ENCODE results near the gene GBA3.

Gene GBA3

GRCh38 chr4:22754116-22754515, 61.4 kb downstream of the GBA3 start:
- Histone ChIP-seq H2AK5ac (ENCODE audit: low read length) (no peak overlapping the region), H4K8ac (ENCODE audit: low read depth, low read length) (no peak overlapping the region), H3K9me3 (ENCODE audit: insufficient read depth, low read depth, low read length) (peaks cover 2% of the 10 kb centered on the region), H2BK5ac (ENCODE audit: low read depth, low read length, poor library complexity) (no peak overlapping the region), H3K9ac (ENCODE audit: low read length) (no peak overlapping the region), H3K4me3 (ENCODE audit: low read depth, low read length) (no peak overlapping the region), H3K27me3 (ENCODE audit: insufficient read depth, low read length) (no peaks in the 10 kb centered on the region), H3K27ac (ENCODE audit: low read depth, low read length) (no peak overlapping the region), H4K12ac (ENCODE audit: low read depth, low read length) (no peak overlapping the region), H3K79me2 (ENCODE audit: control insufficient read depth, insufficient read depth, low read length, poor library complexity) (no peaks in the 10 kb centered on the region), H2BK12ac (ENCODE audit: low read length) (no peak overlapping the region), H3K79me1 (ENCODE audit: low read length) (no peaks in the 10 kb centered on the region), H3K18ac (ENCODE audit: low read length) (no peak overlapping the region), H4K91ac (ENCODE audit: low read depth, low read length) (no peak overlapping the region), H2AFZ (ENCODE audit: insufficient read depth, low read length, poor library complexity) (no peak overlapping the region), H3K36me3 (ENCODE audit: control insufficient read depth in 1 of 2, insufficient read depth in 2 of 2, low read length in 2 of 2) (no peaks in the 10 kb centered on the region), H3K14ac (ENCODE audit: low read length) (no peak overlapping the region), H3K4me2 (ENCODE audit: low read length) (no peak overlapping the region), H3K4me1 (ENCODE audit: control insufficient read depth in 1 of 2, insufficient read depth in 2 of 2, low read length in 2 of 2) (no peaks in the 10 kb centered on the region), H3K4ac (ENCODE audit: low read depth, low read length) (no peak overlapping the region), H3K23ac (ENCODE audit: low read length) (no peak overlapping the region), H2BK120ac (ENCODE audit: insufficient read depth, low read length, poor library complexity) (no peak overlapping the region)
- no peak for DNase-seq
- WGBS (ENCODE audit: extremely low coverage, insufficient coverage, insufficient read length) = no CpG with 5 or more reads among the region's 2 CpGs

- Histone ChIP-seq H3K79me1 (ENCODE audit: low read length) (no peaks in the 10 kb centered on the region), H3K14ac (ENCODE audit: low read length) (no peak overlapping the region), H3K18ac (ENCODE audit: low read length) (no peak overlapping the region), H3K4me1 (ENCODE audit: control insufficient read depth in 1 of 2, insufficient read depth in 2 of 2, low read length in 2 of 2) (no peaks in the 10 kb centered on the region), H2BK5ac (ENCODE audit: low read depth, low read length, poor library complexity) (no peak overlapping the region), H2AK5ac (ENCODE audit: low read length) (no peak overlapping the region), H3K4ac (ENCODE audit: low read depth, low read length) (no peak overlapping the region), H3K23ac (ENCODE audit: low read length) (no peak overlapping the region), H3K79me2 (ENCODE audit: control insufficient read depth, insufficient read depth, low read length, poor library complexity) (no peaks in the 10 kb centered on the region), H2AFZ (ENCODE audit: insufficient read depth, low read length, poor library complexity) (no peak overlapping the region), H4K8ac (ENCODE audit: low read depth, low read length) (no peak overlapping the region), H3K9ac (ENCODE audit: low read length) (no peak overlapping the region), H4K91ac (ENCODE audit: low read depth, low read length) (no peak overlapping the region), H2BK120ac (ENCODE audit: insufficient read depth, low read length, poor library complexity) (no peak overlapping the region), H2BK12ac (ENCODE audit: low read length) (no peak overlapping the region), H3K4me3 (ENCODE audit: low read depth, low read length) (no peak overlapping the region), H4K12ac (ENCODE audit: low read depth, low read length) (no peak overlapping the region), H3K36me3 (ENCODE audit: control insufficient read depth in 1 of 2, insufficient read depth in 2 of 2, low read length in 2 of 2) (no peaks in the 10 kb centered on the region), H3K4me2 (ENCODE audit: low read length) (no peak overlapping the region), H3K27me3 (ENCODE audit: insufficient read depth, low read length) (no peaks in the 10 kb centered on the region), H3K27ac (ENCODE audit: low read depth, low read length) (no peak overlapping the region), H3K9me3 (ENCODE audit: insufficient read depth, low read depth, low read length) (no peaks in the 10 kb centered on the region)
- DNase-seq = no peak
- WGBS (ENCODE audit: extremely low coverage, insufficient coverage, insufficient read length) = no CpG with 5 or more reads among the region's 2 CpGs
Observed at GRCh38 chr4:22762548-22762947, 69.8 kb downstream of the GBA3 start.

GRCh38 chr4:22764183-22764582, 71.4 kb downstream of the GBA3 start:
- Histone ChIP-seq H2BK12ac (ENCODE audit: low read length) (no peak overlapping the region), H3K27me3 (ENCODE audit: insufficient read depth, low read length) (no peaks in the 10 kb centered on the region), H3K36me3 (ENCODE audit: control insufficient read depth in 1 of 2, insufficient read depth in 2 of 2, low read length in 2 of 2) (no peaks in the 10 kb centered on the region), H2AK5ac (ENCODE audit: low read length) (no peak overlapping the region), H3K23ac (ENCODE audit: low read length) (no peak overlapping the region), H3K9me3 (ENCODE audit: insufficient read depth, low read depth, low read length) (no peaks in the 10 kb centered on the region), H4K12ac (ENCODE audit: low read depth, low read length) (no peak overlapping the region), H3K14ac (ENCODE audit: low read length) (no peak overlapping the region), H3K9ac (ENCODE audit: low read length) (no peak overlapping the region), H2AFZ (ENCODE audit: insufficient read depth, low read length, poor library complexity) (no peak overlapping the region), H4K8ac (ENCODE audit: low read depth, low read length) (no peak overlapping the region), H3K4me3 (ENCODE audit: low read depth, low read length) (no peak overlapping the region), H3K4me1 (ENCODE audit: control insufficient read depth in 1 of 2, insufficient read depth in 2 of 2, low read length in 2 of 2) (no peaks in the 10 kb centered on the region), H3K18ac (ENCODE audit: low read length) (no peak overlapping the region), H3K27ac (ENCODE audit: low read depth, low read length) (no peak overlapping the region), H3K79me1 (ENCODE audit: low read length) (no peaks in the 10 kb centered on the region), H2BK120ac (ENCODE audit: insufficient read depth, low read length, poor library complexity) (no peak overlapping the region), H4K91ac (ENCODE audit: low read depth, low read length) (no peak overlapping the region), H2BK5ac (ENCODE audit: low read depth, low read length, poor library complexity) (no peak overlapping the region), H3K4me2 (ENCODE audit: low read length) (no peak overlapping the region), H3K4ac (ENCODE audit: low read depth, low read length) (no peak overlapping the region), H3K79me2 (ENCODE audit: control insufficient read depth, insufficient read depth, low read length, poor library complexity) (no peaks in the 10 kb centered on the region)
- DNase-seq = no peak
- no CpG with 5 or more reads among the region's 3 CpGs for WGBS (ENCODE audit: extremely low coverage, insufficient coverage, insufficient read length)

- Histone ChIP-seq H3K4me2 (ENCODE audit: low read length) (no peak overlapping the region), H4K12ac (ENCODE audit: low read depth, low read length) (no peak overlapping the region), H2BK120ac (ENCODE audit: insufficient read depth, low read length, poor library complexity) (no peak overlapping the region), H3K4me1 (ENCODE audit: control insufficient read depth in 1 of 2, insufficient read depth in 2 of 2, low read length in 2 of 2) (no peaks in the 10 kb centered on the region), H3K27ac (ENCODE audit: low read depth, low read length) (no peak overlapping the region), H3K79me1 (ENCODE audit: low read length) (no peaks in the 10 kb centered on the region), H3K18ac (ENCODE audit: low read length) (no peak overlapping the region), H2AFZ (ENCODE audit: insufficient read depth, low read length, poor library complexity) (no peak overlapping the region), H4K91ac (ENCODE audit: low read depth, low read length) (no peak overlapping the region), H2AK5ac (ENCODE audit: low read length) (no peak overlapping the region), H3K79me2 (ENCODE audit: control insufficient read depth, insufficient read depth, low read length, poor library complexity) (no peaks in the 10 kb centered on the region), H2BK12ac (ENCODE audit: low read length) (no peak overlapping the region), H3K9me3 (ENCODE audit: insufficient read depth, low read depth, low read length) (no peaks in the 10 kb centered on the region), H3K4me3 (ENCODE audit: low read depth, low read length) (no peak overlapping the region), H3K9ac (ENCODE audit: low read length) (no peak overlapping the region), H3K27me3 (ENCODE audit: insufficient read depth, low read length) (no peaks in the 10 kb centered on the region), H3K14ac (ENCODE audit: low read length) (no peak overlapping the region), H4K8ac (ENCODE audit: low read depth, low read length) (no peak overlapping the region), H3K4ac (ENCODE audit: low read depth, low read length) (no peak overlapping the region), H3K23ac (ENCODE audit: low read length) (no peak overlapping the region), H3K36me3 (ENCODE audit: control insufficient read depth in 1 of 2, insufficient read depth in 2 of 2, low read length in 2 of 2) (no peaks in the 10 kb centered on the region), H2BK5ac (ENCODE audit: low read depth, low read length, poor library complexity) (no peak overlapping the region)
- no peak for DNase-seq
- no CpG with 5 or more reads among the region's 2 CpGs for WGBS (ENCODE audit: extremely low coverage, insufficient coverage, insufficient read length)
Observed at GRCh38 chr4:22766068-22766467, 73.3 kb downstream of the GBA3 start.

All from trophoblast cell (in vitro differentiated cells and primary cell).